ENCODE measurements around the gene MBOAT1. TPM values are rescaled to one million over a fixed set of nuclear protein-coding genes. Genes with fewer than 3 reads are reported as not detected.

Gene MBOAT1
- total and polyA plus RNA-seq, 11 donors: 2.1 to 14.4 (median 3.3) TPM

- no peak overlapping the region for H3K27ac ChIP-seq
- no peaks in the 10 kb centered on the region for H3K27me3 ChIP-seq
- no peak for DNase-seq
- no peak for ATAC-seq
- H3K4me1 ChIP-seq: peaks cover 0 to 9% (median 0%) of the 10 kb centered on the region in 12 donors
- no peak overlapping the region for H3K4me3 ChIP-seq
- no peaks in the 10 kb centered on the region for H3K36me3 ChIP-seq
- TF ChIP-seq POLR2A (IDR thresholded peaks at IDR 0.05) (no peak), CTCF (IDR thresholded peaks at IDR 0.05) (no peak)
- 93 to 97% (median 96%) methylated on average over 4 of the region's 4 CpGs for WGBS, 4 donors
- no peaks in the 10 kb centered on the region for H3K9me3 ChIP-seq
- intact Hi-C loops (cut with DNase I): no loop called here
Observed at GRCh38 chr6:20192625-20193024, 19.6 kb downstream of the MBOAT1 start.

- intact Hi-C loops (cut with DNase I): no loop called here
- no peak for TF ChIP-seq POLR2A (IDR thresholded peaks at IDR 0.05)
- no peak for TF ChIP-seq CTCF (IDR thresholded peaks at IDR 0.05)
- no peak for ATAC-seq
- no peak for DNase-seq
- H3K27ac ChIP-seq: no peak overlapping the region
- H3K4me3 ChIP-seq: no peak overlapping the region
- 22 to 31% (median 27%) methylated on average over 1 of the region's 1 CpG for WGBS, 4 donors
- H3K9me3 ChIP-seq: no peaks in the 10 kb centered on the region
- no peaks in the 10 kb centered on the region for H3K36me3 ChIP-seq
- no peaks in the 10 kb centered on the region for H3K27me3 ChIP-seq
- peaks cover 0 to 9% (median 0%) of the 10 kb centered on the region in 12 donors for H3K4me1 ChIP-seq
Observed at GRCh38 chr6:20191992-20192391, 20.3 kb downstream of the MBOAT1 start.

GRCh38 chr6:20188630-20189075 is 23.6 kb downstream of the MBOAT1 start:
- no peak overlapping the region for H3K4me3 ChIP-seq
- DNase-seq (no peak), ATAC-seq (no peak)
- H3K9me3 ChIP-seq: no peaks in the 10 kb centered on the region
- no peaks in the 10 kb centered on the region for H3K27me3 ChIP-seq
- no peak overlapping the region for H3K27ac ChIP-seq
- TF ChIP-seq POLR2A (IDR thresholded peaks at IDR 0.05) (no peak), CTCF (IDR thresholded peaks at IDR 0.05) (no peak)
- peaks cover 0 to 3% (median 0%) of the 10 kb centered on the region in 12 donors for H3K4me1 ChIP-seq
- intact Hi-C loops (cut with DNase I): no loop called here
- peaks cover 0 to 4% (median 0%) of the 10 kb centered on the region in 9 donors for H3K36me3 ChIP-seq

- Histone ChIP-seq H3K36me3 (peaks cover 0 to 4% (median 0%) of the 10 kb centered on the region in 9 donors), H3K4me3 (no peak overlapping the region), H3K27ac (no peak overlapping the region), H3K9me3 (peaks cover 0 to 6% (median 0%) of the 10 kb centered on the region in 12 donors), H3K4me1 (peaks cover 0 to 14% (median 2%) of the 10 kb centered on the region in 12 donors), H3K27me3 (no peaks in the 10 kb centered on the region)
- no peak for TF ChIP-seq POLR2A (IDR thresholded peaks at IDR 0.05)
- no peak for TF ChIP-seq CTCF (IDR thresholded peaks at IDR 0.05)
- WGBS, 4 donors: 72 to 87% (median 82%) methylated on average over 5 of the region's 5 CpGs
- ATAC-seq (no peak), DNase-seq (no peak)
- intact Hi-C loops (cut with DNase I): no loop called here
Observed at GRCh38 chr6:20186981-20187380, 25.3 kb downstream of the MBOAT1 start.
